ENCODE results near the gene PACSIN1. TPM values are rescaled to one million over a fixed set of nuclear protein-coding genes. Genes with fewer than 3 reads are reported as not detected.

Gene PACSIN1, protein sequence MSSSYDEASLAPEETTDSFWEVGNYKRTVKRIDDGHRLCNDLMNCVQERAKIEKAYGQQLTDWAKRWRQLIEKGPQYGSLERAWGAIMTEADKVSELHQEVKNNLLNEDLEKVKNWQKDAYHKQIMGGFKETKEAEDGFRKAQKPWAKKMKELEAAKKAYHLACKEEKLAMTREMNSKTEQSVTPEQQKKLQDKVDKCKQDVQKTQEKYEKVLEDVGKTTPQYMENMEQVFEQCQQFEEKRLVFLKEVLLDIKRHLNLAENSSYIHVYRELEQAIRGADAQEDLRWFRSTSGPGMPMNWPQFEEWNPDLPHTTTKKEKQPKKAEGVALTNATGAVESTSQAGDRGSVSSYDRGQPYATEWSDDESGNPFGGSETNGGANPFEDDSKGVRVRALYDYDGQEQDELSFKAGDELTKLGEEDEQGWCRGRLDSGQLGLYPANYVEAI
- total RNA-seq, result not detected in 2 replicates

DNA sequence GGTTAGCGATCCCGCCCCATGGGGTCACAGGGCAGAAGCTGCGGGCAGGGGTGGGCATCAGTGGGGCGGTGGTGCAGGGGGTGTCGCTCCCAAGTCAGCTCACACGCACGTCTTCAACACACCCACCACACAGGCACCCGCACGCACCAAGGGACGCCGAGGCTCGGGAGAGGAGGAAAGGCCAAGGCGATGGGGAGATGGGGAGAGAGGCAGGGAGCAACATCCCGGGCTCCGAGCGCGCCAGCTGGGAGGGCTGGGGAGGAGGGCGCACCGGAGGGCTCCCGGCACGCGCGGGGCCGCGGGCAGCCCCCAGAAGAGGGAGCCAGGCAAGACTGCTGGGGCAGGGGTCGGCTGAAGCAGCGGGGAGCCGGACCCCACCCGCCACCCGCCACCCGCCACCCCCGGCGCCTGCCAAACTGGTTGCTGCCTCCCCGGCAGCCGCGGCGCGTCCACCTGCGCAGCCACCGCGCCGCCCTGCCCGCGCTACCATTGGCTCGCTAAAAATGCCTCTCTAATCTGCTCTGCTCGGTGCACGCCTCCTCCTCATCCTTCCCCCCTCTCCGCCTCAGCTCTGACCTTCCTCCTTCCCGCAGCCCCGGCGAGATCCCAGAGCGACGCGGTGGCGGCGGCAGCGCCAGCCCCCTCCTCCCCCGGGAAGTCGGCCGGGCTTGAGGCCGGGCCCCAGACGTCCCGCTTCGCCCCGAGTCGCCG lies at the start of gene PACSIN1:
PACSIN1 (plus strand) TSS at position 546 of the 711 bp plus-strand sequence. CDS start 60,230 bp downstream, outside the sequence.

DNA sequence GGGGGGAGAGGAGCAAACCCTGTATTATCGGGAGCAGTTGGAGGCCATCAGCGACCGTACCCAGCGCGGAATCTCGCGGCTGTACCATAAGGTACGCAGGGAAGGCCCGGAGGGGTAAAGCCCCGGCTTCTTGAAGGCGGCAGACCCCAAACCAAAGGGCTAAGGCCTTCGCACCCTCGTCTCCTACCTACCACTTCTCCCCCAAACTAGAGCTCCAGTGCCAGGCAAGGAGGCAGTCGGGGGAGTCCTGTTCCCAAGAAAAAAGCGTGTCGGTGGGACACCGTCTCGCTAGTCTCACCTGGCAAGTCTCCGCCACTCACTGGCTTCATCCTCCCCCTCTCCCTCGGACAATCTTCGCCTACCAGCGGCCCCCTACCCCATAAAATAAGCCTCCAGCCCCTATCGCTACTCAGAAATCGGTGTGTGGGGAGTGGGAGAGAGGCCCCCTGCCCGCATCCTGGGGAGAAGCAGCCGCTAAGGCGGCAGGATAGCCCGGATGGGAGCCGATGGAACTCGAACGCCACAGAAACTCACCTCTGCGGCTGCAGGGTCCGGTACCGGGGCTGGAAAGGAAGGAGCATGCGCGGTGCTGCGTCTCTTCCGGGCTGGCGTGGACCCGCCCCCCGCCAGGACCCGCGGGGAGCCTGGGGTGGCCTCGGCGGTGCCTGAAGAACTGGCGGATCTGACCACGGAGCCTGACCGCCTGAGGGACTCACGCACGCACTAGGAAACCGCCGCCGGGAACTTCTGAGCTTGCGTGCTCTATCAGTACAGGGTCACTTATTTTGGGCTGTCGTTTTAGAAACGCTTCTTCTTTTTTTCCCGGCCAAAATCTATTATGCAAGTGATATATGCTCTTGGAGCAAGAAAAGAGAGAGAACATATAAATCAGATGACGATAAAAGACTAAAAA lies 40.1 kb upstream of the PACSIN1 start, which contains the start of gene RPS10:
RPS10 (minus strand) TSS at position 572 of the 913 bp plus-strand sequence. CDS start 848 bp downstream, outside the sequence.

DNA sequence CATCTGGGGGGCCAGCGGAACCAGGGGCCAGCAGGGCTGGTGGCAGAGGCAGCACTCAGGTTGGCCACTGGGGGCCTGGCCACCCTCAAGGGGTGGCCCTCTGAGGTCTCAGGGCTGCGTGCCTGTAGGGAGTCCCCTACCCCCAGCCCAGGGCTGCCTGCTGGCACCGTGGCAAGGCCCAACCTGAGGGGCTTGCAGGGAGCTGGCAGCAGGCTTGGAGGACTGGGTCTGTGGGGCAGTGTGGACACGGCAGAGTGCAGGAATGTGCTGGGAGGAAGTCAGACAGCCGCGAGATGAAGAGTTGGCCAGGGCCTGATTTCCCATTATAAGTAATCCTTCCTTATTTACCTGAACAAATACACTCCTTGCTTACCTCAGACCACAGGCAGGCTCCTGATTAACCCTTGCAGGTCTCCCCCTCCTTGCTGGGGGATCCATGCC lies 90.2 kb downstream of the PACSIN1 start, which contains the start of gene SPDEF:
SPDEF (minus strand) TSS at position 299 of the 441 bp plus-strand sequence. CDS start 11,874 bp downstream, outside the sequence.

Other genes with a start within 250 kb of the PACSIN1 start
- 59.4 and 64.8 TPM in 2 replicates for gene HMGA1, start 229.2 kb upstream of the PACSIN1 start, total RNA-seq
- 15.1 and 20.8 TPM in 2 replicates for gene SMIM29, start 217.1 kb upstream of the PACSIN1 start, total RNA-seq
- 15.7 and 16.4 TPM in 2 replicates for gene NUDT3, start 73.4 kb upstream of the PACSIN1 start, total RNA-seq
- 2,439 and 2,676 TPM in 2 replicates for gene RPS10, start 40.0 kb upstream of the PACSIN1 start, total RNA-seq
- under 0.01 TPM in 1 of 2 replicates, not detected in the other for gene SPDEF, start 90.3 kb downstream of the PACSIN1 start, total RNA-seq
- 28.9 and 37.9 TPM in 2 replicates for gene ILRUN, start 230.7 kb downstream of the PACSIN1 start, total RNA-seq

All from smooth muscle cell of bladder (primary cell).